ENCODE results near the gene FBXW9. TPM values are rescaled to one million over a fixed set of nuclear protein-coding genes. Genes with fewer than 3 reads are reported as not detected.

FBXW9 gene
- total and polyA plus RNA-seq, 2 of the 8 experiments (the other 6 are each of a cell fraction or from before 2014, with no cell fraction given): 10.8 to 30.1 TPM

- no peak for DNase-seq (ENCODE audit: low read depth in 1 of 2, low spot score in 2 of 2)
- no peak overlapping the region for H4K8ac ChIP-seq (ENCODE audit: extremely low read depth, insufficient read depth, low read length)
- H3K36me3 ChIP-seq (ENCODE audit: control insufficient read depth in 2 of 4, insufficient read depth in 4 of 4, low read length in 3 of 4): peaks cover 0 to 17% (median 6%) of the 10 kb centered on the region in 4 experiments; a peak in 5 of 8 replicates
- H2BK120ac ChIP-seq (replicated peaks; ENCODE audit: low read depth, low read length): peak overlapping the region; percentile 24
- peak overlapping the region in 2 of 4 experiments; percentile 8 to 69; a peak in 2 of 7 replicates for H3K9ac ChIP-seq (replicated peaks in 1 of 4; ENCODE audit: extremely low read depth in 1 of 4, low read depth in 3 of 4, low read length in 3 of 4)
- H4K5ac ChIP-seq (ENCODE audit: insufficient read length, low read depth, low read length): no peak overlapping the region
- no peak overlapping the region for H4K91ac ChIP-seq (replicated peaks; ENCODE audit: insufficient read length, low read length)
- no peaks in the 10 kb centered on the region for H3K9me3 ChIP-seq (ENCODE audit: insufficient read depth in 2 of 2, low read depth in 1 of 2, low read length in 1 of 2)
- CTCF ChIA-PET (ENCODE audit: partially characterized antibody): interaction anchor here (0.6 to 1.4 kb wide), 6 partner anchors 10 to 152 kb away, joined by 3 to 5 read pairs (median 4); no protein-coding TSS in a partner anchor
- POLR2A ChIA-PET (ENCODE audit: partially characterized antibody): interaction anchor here (1.3 to 9.2 kb wide), 5 partner anchors 8 to 27 kb away, joined by 6 to 93 read pairs (median 35); partner anchors contain the start of genes DHPS, GNG14 and TNPO2
- H3K79me1 ChIP-seq (ENCODE audit: low read depth, low read length): no peaks in the 10 kb centered on the region
- peaks cover 0 to 4% (median 3%) of the 10 kb centered on the region in 4 experiments; a peak in 2 of 7 replicates for H3K4me1 ChIP-seq (replicated peaks in 1 of 4; ENCODE audit: control insufficient read depth in 3 of 4, insufficient read depth in 4 of 4, low read length in 3 of 4)
- no peak overlapping the region for H2BK5ac ChIP-seq (ENCODE audit: low read depth, low read length)
- H3K14ac ChIP-seq (ENCODE audit: insufficient read length): no peak overlapping the region
- H2AFZ ChIP-seq (ENCODE audit: low read length): no peak overlapping the region
- H2BK12ac ChIP-seq (ENCODE audit: low read depth, low read length): no peak overlapping the region
- no peak overlapping the region for H2BK15ac ChIP-seq (ENCODE audit: low read length)
- H3K27ac ChIP-seq (ENCODE audit: low read depth, low read length): no peak overlapping the region
- no peak overlapping the region for H2BK20ac ChIP-seq (ENCODE audit: low read length)
- no peak overlapping the region for H2AK5ac ChIP-seq (ENCODE audit: low read depth, low read length)
- H3K79me2 ChIP-seq (ENCODE audit: control insufficient read depth in 1 of 2, insufficient read depth in 2 of 2, low read length in 2 of 2): no peaks in the 10 kb centered on the region
- no peak overlapping the region for H3K18ac ChIP-seq (ENCODE audit: extremely low read depth, low read length)
- H3K23me2 ChIP-seq (ENCODE audit: low read depth, low read length): peaks cover 7% of the 10 kb centered on the region; the same call in 1 of the 2 replicates
- H3K27me3 ChIP-seq (replicated peaks in 1 of 4; ENCODE audit: control insufficient read depth in 3 of 4, extremely low read depth in 1 of 4, insufficient read depth in 3 of 4, low read length in 3 of 4): no peaks in the 10 kb centered on the region
- peak overlapping the region; percentile 78 to 95 for H3K4me2 ChIP-seq (ENCODE audit: insufficient read depth in 1 of 2, low read depth in 2 of 2, low read length in 2 of 2)
- no peak overlapping the region for H3K23ac ChIP-seq (ENCODE audit: insufficient read length)
- WGBS, 2 experiments (ENCODE audit: extremely low coverage in 1 of 2, insufficient coverage in 1 of 2, insufficient read length in 1 of 2, insufficient replicate concordance in 2 of 2, low coverage in 1 of 2, low lambda C conversion rate in 2 of 2, missing lambda C conversion rate in 1 of 2): 92% methylated on average over 1 of the region's 1 CpG; no CpG with 5 or more reads in 1 of the 2 experiments
- H3K4me3 ChIP-seq (ENCODE audit: extremely low read depth in 1 of 4, insufficient read depth in 2 of 4, low read depth in 3 of 4, low read length in 4 of 4): peak overlapping the region; percentile 68 to 87 (median 82); a peak in 6 of 8 replicates
- peaks cover 0 to 5% of the 10 kb centered on the region in 2 experiments for H4K20me1 ChIP-seq (replicated peaks in 1 of 2; ENCODE audit: control insufficient read depth in 1 of 2, insufficient read depth in 2 of 2, low read length in 2 of 2)
- H3K56ac ChIP-seq (replicated peaks; ENCODE audit: insufficient read length, low read depth, low read length): no peak overlapping the region
- no peak overlapping the region for H3K4ac ChIP-seq (replicated peaks; ENCODE audit: insufficient read length, low read depth, low read length)
- no peak for FAIRE-seq
- TF ChIP-seq ASH2L (IDR thresholded peaks at IDR 0.05; ENCODE audit: low read length) (no peak), E2F6 (IDR thresholded peaks at IDR 0.05) (no peak), TCF12 (IDR thresholded peaks at IDR 0.05; ENCODE audit: low read depth, low read length) (no peak), MAFK (IDR thresholded peaks at IDR 0.05; ENCODE audit: low read depth, low read length) (no peak), RNF2 (IDR thresholded peaks at IDR 0.05; ENCODE audit: borderline replicate concordance, low read depth, low read length, missing control alignments, poor library complexity, severe bottlenecking) (no peak)
Measured at GRCh38 chr19:12695514-12695913, 917 bp downstream of the FBXW9 start.

Measured in H1 (cell line).